AG08395 (cell line): Measurements from ENCODE around the gene USP50.
"Not testable (repeated sequence)": the region's sequence is repeated elsewhere in the genome, so short reads cannot be mapped to it uniquely, and the experiment has no call there.

Source experiments
- DNase-seq: peaks from one replicate; pipeline ENCODE4 v3.0.0; 2012; ENCODE audit warnings: mixed read lengths, low spot score

USP50 gene

DNA sequence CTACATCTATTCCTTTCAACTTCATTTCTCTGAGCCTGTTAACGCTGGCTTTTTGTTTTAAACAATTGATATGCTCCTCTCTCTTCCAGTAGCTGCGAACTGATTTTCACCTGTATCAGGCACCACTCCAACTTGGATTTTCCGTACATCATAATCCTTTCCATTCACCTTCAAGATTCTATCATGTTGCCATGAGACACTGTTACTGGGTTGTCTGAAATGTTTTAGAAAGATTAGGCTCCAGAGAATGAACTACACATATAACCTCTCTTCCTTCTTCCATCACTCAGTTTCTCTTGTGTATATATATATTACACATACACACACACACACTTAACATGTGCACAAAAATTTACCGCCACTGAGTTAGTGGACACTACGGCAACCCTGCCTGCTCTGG is at the start of gene USP50:
TSS of gene USP50 (minus strand) at position 101 of the 400 bp plus-strand sequence. CDS start 141 bp downstream, outside the sequence.
- no peak for DNase-seq

DNA sequence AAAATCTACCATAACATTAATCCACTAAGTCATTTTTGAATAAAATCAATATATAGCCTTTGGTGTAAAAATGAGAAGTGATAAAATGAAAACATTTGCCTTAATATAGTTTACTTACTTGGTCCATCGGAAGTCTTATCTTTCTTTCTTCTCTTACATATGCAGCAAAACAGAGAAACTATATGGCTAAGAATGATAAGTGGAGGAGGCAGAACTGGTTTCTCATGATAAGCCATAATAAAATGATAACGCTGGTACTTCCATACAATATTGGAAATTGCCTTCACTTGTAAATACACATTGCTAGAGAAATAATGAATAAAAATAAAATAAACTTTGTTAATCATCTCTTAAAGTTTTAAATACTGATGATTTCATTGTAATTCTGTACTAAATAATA is 47.8 kb upstream of the USP50 start:
- DNase-seq: no peak

DNA sequence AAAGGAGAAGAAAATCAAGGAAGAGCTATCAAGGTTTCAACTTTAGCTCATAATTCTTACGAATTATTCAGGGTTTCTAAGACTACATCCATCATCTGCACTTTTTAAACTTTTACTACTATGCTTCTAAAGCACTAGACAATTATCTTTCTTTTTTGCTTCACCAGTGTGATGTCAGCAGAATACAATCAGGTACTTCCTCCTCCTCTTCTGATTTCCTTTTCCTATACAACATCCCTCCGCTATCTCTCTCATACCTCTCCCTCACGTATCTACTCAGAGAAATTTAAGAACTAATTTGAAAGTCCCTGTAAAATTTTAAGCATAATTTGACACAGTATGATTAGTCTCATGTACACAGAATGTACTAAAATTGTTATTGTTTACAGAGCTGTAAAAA is 47.3 kb upstream of the USP50 start:
- no peak for DNase-seq

DNA sequence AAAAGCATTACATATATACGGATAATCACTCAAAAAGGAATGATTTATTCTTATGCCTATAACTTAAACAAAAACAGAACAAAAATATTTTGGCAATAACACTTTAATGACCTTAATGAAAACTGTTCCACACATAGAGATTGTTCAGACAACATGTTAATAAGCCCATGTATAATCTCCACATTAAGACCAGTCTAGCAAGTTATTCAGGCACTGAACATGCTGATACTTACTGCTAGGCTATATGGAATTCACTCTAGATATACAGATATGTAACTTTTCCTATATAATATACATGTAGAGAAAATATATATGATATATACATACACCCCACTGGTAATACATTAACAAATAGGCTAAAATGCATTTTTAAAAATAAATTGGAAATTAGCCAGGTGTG is 43.8 kb upstream of the USP50 start:
- DNase-seq: no peak

DNA sequence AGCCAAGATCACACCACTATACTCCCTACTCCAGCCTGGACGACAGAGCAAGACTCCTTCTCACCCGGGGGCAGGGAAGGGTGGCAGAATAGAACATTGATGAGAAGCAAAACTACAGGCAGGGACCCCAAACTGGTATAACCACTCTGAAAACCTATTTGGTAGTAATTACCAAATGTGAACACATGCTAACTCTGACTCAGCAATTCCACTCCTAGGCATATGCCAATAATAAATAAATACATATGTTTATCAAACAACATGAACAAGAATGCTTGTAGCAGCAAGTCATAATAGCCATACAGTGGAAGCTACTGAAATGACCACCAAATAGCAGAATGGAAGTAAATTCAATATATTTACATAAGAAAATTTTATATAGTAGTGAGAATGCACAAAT is 31.0 kb upstream of the USP50 start:
- no peak for DNase-seq

DNA sequence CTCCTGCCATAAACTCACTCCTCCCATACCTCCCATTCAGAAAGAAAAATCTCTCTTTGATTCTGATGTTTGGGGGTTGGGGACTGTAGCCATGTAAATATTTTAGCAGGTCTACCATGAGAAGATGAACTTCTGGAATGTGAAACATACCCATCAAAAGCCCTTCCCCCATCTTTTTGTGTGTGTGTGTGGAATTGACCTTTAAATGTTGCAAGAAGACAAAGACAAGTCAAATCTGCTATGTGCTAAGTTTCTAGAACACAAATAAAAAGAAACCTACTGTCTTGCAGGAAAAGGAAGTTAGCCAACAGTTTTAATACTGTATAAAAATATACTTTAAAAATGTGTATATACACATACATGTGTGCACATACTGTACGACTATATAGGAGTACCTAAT is 29.7 kb upstream of the USP50 start:
- DNase-seq: no peak

DNA sequence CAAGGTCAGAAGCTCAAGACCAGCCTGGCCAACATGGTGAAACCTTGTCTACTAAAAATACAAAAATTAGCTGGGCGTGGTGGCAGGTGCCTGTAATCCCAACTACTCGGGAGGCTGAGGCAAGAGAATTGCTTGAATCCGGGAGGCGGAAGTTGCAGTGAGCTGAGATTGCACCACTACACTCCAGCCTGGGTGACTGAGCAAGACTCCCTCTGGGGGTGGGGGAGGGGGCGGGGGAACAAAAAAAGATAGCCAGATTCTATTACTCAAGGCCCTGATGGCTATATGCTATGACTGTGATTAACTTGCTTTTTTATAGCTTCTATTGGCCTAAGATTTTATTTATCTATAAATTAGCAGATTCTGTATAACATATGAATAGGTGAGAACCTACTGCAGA is 27.4 kb upstream of the USP50 start:
- DNase-seq: not testable (repeated sequence)

DNA sequence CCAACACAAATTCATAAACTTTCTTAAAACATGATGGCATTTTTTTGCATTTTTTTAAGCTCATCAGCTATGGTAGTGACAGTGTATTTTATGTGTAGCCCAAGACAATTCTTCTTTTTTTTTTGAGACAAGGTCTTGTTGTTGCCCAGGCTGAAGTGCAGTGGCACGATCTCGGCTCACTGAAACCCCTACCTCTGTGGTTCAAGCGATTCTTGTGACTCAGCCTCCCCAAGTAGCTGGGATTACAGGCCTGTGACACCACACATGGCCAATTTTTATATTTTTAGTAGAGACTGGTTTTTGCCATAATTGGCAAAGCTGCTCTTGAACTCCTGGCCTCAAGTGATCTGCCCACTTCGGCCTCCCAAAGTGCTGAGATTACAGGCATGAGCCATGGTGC is 17.3 kb upstream of the USP50 start:
- no peak for DNase-seq

DNA sequence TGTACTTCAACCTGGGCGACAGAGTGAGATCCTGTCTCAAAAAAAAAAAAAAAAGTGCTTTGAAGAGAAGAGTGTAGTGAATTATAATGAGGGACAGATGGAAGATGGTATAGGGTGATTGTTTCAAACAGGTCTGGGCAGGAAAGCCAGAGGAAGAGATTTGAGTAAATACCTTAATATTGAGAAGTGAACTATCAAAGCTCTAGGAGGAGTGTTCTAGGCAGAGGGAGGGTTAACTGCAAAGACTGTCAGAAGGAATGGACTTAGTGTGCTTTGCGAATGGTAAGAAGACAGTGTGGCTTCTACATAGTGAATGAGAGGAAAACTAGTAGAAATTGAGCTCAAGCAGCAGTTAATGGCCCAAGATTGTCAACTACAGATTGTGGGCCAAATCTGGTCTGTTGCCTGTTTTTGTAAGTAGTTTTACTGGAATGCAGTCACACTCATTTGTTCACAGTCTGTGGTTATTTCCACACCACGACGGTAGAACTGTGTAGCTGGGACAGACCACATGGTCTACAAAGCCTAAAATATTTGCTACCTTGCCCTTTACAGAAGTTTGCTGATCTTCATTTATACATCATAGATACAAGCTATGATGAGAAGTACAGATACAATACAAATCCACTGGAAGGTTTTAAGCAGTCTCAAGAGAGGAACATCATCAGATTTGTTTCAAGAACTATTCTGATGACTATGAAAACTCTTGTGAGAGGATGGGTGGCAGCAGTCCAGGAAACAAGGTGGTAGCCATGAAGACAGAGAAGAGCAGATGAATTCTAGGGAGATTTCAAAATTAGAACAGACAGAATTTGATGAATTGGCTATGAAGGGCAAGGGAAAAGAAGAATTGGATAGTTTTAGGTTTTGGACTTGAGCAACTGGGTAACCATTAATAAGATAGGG is 16.5 kb upstream of the USP50 start:
- DNase-seq: peak; percentile 29

DNA sequence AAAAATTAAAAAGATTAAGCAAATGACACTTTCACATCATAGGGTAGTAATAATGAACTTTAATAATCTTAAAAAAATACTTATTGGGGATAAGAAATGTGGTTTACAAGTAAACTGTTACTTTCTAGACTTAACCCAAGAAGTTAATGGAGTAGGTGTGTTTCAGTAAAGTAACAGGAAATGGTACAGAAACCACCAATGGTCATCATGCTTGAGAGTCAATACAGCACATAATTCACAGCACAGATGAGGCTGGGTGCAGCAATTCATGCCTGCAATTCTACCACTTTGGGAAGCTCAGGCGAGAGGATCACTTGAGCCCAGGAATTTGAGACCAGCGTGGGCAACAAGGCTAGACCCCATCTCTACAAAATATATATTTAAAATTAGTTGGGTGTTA is 11.5 kb upstream of the USP50 start:
- no peak for DNase-seq

DNA sequence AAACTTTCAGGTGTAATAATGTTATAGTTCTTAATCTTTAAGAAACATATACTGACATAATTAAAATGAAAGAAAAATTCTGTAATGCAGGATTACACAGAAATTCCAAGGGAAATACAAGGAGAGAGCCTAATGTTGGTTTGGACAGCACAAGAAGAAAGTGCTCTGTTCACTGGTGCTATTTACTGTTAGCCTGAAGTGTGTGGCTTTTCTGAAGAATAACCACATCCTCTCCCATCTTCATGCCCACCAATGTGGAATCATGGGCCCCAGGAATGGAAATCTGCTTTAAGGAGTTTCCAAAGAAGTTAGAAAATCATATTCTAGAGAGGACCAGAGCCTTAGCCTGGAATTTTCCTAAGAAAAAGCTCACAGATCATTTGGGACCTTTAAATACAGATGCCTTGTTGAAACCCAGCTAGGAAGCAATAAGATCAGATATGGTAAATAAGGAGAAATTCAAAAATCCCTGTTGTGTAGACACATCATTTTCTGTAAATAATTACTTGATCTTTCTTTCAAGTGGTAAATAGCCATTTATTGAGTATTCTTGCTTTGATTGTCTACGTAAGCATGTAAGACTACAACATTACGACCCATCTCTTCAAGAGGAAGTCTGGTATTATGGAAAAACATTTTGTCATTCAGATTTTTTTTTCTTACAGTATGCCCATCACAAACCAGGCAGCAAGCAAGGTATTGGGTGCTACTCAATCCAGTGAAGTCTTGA is 10.3 kb upstream of the USP50 start:
- no peak for DNase-seq

DNA sequence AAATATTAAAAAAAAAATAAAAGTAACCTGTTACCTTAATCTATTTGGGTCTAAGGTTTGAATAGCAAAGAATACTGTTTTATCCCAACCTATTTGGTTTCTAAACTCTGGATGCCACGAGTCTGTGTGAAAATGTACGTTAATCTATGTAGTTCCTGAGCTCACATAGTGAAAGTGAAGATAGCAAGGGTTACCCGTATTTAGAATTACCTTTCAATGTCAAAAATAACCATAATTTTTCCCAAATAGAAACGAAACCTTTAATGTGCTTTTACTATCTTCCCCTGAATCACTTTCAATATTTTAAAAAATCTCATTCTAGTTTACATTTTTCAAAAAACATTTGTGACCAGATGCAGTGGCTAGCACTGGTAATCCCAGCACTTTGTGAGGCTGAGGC is 5.8 kb upstream of the USP50 start:
- no peak for DNase-seq

DNA sequence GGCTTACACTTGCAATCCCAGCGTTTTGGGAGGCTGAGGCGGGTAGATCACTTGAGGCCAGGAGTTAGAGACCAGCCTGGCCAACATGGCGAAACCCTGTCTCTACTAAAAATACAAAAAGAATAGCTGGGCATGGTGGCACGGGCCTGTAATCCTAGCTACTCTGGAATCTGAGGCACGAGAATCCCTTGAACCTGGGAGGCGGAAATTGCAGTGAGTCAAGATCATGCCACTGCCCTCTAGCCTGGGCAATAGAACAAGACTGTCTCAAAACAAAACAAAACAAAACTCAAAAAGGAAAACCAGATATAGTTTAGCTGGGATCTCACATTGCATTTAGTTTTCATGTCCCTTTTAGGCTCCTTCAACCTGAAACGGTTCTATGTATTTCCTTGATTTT is 2.9 kb upstream of the USP50 start:
- no peak for DNase-seq

DNA sequence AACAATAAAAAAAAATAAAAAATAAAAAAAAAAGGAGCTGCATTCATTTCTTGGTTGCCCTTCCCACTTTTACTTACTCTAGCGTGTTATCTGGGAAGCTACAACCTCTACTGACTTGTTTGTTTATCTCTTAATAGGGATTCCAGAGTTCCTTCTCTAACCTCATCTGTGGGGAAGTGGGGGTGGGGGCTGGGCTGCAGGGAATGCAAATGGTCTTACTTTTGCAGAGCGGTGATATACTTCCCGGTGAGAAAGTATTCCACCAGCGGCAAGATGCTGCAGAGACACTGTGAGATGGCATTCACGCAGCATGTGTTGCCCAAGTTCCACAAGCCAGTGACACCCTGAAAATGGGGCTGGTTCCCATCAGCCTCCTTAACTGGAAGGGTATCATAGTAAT is 2.1 kb downstream of the USP50 start:
- no peak for DNase-seq

DNA sequence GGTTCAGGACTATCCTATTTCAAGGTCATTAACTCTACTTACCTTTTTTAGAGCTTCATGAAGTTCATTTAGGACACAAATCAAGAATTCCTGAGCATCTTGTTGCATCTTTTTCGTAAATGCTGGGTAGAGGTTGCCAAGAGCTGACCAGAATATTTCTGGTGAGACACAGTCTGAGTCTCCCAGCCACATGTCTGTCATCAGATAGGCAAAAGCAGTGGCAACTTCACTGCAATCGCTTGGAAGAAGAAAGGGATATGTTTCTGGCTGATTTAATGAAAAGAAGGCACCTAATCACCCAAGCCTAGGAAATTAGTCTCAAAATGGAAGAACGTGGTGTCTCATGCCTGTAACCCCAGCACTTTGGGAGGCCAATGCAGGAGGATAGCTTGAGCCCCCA is 2.9 kb downstream of the USP50 start:
- peak; percentile 58 for DNase-seq

DNA sequence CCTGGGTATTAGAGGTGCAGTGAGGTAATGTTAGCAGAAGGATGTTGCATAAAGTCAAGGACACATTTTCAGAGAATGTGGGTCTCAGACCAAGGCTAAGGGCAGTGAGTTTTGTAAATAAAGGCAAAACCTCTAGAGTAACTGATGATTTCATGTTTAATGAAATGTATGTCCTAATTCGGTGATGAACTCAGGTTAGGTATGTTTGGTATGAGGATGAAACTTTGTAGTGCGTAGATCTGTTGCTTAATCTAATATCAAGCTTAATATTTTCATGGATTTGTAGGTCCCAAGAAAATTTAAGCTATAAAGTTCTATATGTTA is 3.6 kb downstream of the USP50 start:
- no peak for DNase-seq

DNA sequence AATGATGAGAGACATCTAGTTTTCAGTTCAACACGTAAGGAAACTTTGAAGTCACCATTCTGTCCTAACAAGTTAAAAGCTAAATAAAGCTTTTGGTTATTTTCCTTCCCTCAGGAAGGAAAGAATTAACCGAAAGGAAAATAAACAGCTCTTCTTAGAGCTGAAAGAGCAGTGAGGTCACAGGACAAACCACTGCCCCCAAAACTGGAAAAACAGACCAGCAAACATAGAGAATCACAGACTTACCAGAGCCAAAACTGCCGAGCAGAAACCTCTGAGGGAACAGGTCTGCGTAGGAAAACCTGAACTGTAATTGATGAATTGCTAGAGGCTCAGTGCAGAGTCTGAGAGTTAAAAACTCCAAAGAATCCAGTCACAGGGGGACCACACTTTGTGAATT is 14.7 kb downstream of the USP50 start:
- DNase-seq: no peak

DNA sequence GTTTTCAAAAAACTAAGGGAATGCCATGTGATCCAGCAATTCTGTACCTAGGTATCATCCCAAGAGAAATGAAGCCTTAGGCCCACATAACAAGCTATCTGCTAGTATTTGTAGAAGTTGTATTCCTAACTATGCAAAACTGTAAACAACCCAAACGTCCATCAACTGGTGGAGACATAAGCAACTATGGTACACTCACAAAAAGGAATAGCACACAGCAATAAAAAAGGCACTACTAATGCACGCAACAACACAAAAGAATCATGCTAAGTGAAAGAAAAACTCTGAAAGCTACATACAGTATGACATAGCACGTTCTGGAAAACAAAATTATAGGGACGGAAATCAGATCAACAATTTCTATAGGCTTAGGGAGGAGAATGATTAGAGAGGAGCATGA is 15.3 kb downstream of the USP50 start:
- DNase-seq: no peak

DNA sequence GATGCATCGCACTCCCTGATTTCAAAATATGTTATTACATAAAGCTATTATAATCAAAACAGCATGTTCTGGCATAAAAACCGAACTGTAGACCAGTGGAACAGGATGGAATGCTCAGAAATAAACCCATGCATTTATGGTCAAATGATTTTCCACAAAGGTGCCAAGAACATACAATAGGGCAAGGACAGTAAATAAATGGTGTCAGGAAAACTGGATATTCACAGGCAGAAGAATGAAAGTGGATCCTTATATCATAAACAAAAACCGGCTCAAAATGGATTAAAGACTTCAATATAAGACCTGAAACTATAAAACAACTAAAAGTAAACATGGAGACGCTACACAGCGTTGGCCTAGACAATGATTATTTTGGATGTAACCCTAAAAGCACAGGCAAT is 22.6 kb downstream of the USP50 start:
- DNase-seq: no peak

DNA sequence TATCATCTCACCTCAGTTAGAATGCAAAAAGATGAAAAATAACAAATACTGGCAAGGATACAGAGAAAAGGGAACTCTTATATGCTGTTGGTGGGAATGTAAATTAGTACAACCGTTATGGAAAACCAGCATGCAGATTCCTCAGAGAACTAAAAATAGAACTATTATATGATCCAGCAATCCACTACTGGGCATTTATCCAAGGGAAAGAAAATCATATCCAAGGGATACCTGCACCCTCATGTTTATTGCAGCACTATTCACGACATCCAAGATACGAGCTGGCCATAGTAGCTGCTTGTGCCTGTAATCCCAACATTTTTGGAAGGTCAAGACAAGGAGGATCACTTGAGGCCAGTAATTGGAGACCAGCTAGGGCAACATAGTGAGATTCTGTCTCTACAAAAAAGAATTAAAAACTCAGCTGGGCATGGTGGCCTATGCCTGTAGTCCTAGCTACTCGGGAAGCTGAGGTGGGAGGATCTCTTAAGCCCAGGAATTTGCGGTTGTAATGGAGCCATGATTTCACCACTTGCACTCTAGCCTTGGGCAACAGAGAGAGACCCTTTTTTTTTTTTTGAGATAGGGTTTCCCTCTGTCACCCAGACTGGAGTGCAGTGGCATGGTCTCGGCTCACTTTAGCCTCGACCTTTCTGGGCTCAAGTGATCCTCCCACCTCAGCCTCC is 26.6 kb downstream of the USP50 start:
- DNase-seq: no peak

DNA sequence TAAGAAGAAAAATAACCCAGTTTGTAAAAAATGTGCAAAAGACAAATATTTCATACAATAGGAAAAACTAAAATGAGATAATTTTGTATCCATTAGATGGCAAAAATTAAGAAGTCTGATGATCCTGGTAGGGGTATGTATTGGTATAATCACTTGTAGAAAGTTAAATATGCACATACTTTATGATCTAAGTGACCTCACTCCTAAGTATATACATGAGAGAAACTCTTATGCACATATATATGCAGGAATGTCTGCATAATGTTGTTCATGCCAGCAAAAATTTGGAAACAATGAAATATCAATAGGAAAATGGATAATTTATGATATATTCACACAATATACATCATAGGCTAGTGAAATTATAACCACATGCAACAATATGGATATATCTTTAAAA is 33.5 kb downstream of the USP50 start:
- DNase-seq: no peak

DNA sequence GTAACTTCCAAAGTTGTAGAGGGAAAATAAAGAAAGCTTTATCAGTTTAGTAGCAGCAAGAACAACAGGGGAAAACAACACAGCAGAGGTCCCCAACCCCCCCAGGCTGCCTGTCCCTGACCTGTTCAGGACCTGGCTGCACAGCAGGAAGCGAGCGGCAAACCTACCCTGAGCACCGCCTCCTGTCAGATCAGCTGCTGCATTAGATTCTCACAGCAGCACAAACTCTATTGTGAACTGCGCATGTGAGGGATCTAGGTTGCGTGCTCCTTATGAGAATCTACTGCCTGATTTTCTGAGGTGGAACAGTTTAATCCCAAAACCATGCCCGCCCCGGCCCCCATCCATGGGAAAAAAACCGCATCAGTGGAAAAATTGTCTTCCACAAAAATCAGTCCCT is 40.3 kb downstream of the USP50 start:
- no peak for DNase-seq

DNA sequence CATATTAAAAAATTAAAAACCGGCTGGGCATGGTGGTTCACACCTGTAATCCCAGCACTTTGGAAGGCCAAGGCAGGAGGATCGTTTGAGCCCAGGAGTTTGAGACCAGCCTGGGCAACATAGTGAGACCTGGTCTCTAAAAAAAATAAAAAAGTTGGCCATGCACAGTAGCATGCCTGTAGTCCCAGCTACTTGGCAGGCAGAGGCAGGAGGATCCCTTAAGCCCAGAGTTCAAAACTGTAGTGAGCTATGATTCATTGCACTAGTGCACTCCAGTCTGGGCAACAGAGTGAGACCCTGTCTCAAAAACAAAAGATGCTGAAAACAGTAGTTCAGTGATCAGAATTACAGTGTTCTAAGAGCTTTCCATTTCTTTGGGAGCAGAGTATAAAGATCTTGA is 40.8 kb downstream of the USP50 start:
- DNase-seq: not testable (repeated sequence)
